Measurements from ENCODE around the gene FHAD1. TPM values are rescaled to one million over a fixed set of nuclear protein-coding genes. Genes with fewer than 3 reads are reported as not detected.

Gene FHAD1
- total and polyA plus RNA-seq, 2 donors (not counting 1 experiment from before 2014, with no cell fraction given) = not detected

- no peaks in the 10 kb centered on the region for H3K9me3 Mint-ChIP-seq (ENCODE audit: insufficient read depth)
- Histone ChIP-seq H3K27ac (ENCODE audit: low read length in 2 of 2) (peak overlapping the region; percentile 43 to 86), H3K27me3 (replicated peaks in 1 of 4; ENCODE audit: control extremely low read depth in 1 of 4, control insufficient read depth in 3 of 4, insufficient read depth in 4 of 4, low read length in 3 of 4) (no peaks in the 10 kb centered on the region), H3K9me3 (ENCODE audit: control extremely low read depth in 1 of 3, control insufficient read depth in 2 of 3, insufficient read depth in 1 of 3, low read length in 2 of 3) (peaks cover 0 to 2% (median 0%) of the 10 kb centered on the region in 3 donors), H3K36me3 (replicated peaks in 1 of 2; ENCODE audit: control extremely low read depth in 1 of 2, control insufficient read depth in 1 of 2, extremely low read depth in 1 of 2, insufficient read depth in 2 of 2, low read length in 1 of 2) (peaks cover 0 to 9% of the 10 kb centered on the region in 2 experiments), H2AFZ (ENCODE audit: insufficient read depth, low read depth, low read length, poor library complexity, severe bottlenecking) (no peak overlapping the region), H3K79me2 (ENCODE audit: control insufficient read depth, insufficient read depth, low read length) (peaks cover 68% of the 10 kb centered on the region), H4K20me1 (ENCODE audit: control insufficient read depth, insufficient read depth, low read length, poor library complexity, severe bottlenecking) (peaks cover 68% of the 10 kb centered on the region), H3K4me2 (replicated peaks; ENCODE audit: low read depth, low read length, poor library complexity, severe bottlenecking) (peak overlapping the region; percentile 97), H3K4me3 (ENCODE audit: control extremely low read depth in 1 of 5, extremely low read depth in 1 of 5, insufficient read depth in 1 of 5, low read depth in 2 of 5, low read length in 4 of 5) (peak overlapping the region; percentile 58 to 87 (median 84)), H3K9ac (ENCODE audit: low read length) (peak overlapping the region; percentile 97), H3K4me1 (ENCODE audit: control insufficient read depth in 2 of 2, insufficient read depth in 2 of 2, low read length in 2 of 2) (peaks cover 41 to 68% of the 10 kb centered on the region in 2 donors)
- peak overlapping the region; percentile 84 for H3K27ac Mint-ChIP-seq
- intact Hi-C loops (cut with micrococcal nuclease) = no loop called here
- ChIA-PET POLR2A (interaction anchor here (0.5 kb wide), 1 partner anchor 743 kb away, joined by 6 read pairs; no protein-coding TSS in a partner anchor), CTCF (interaction anchor here (0.8 to 1.5 kb wide), 4 partner anchors 12 to 88 kb away, joined by 3 to 6 read pairs (median 5); no protein-coding TSS in a partner anchor)
- peak overlapping the region; percentile 94 for H3K4me3 Mint-ChIP-seq
- DNase-seq (peak; percentile 87), ATAC-seq (ENCODE audit: low read depth) (peak; percentile 50)
- WGBS (ENCODE audit: insufficient coverage) = 4% methylated on average over 12 of the region's 12 CpGs
- peaks cover 64% of the 10 kb centered on the region for H3K4me1 Mint-ChIP-seq
- TF ChIP-seq CTCF (IDR thresholded peaks at IDR 0.05) = no peak
- TF ChIP-seq EZH2 (IDR thresholded peaks at IDR 0.05; ENCODE audit: borderline replicate concordance, insufficient read depth, low read depth, low read length, poor library complexity, severe bottlenecking) = no peak
- H3K27me3 Mint-ChIP-seq = no peaks in the 10 kb centered on the region
These were observed 164.6 kb downstream of the FHAD1 start for GRCh38 chr1:15411593-15412137.

GRCh38 chr1:15412175-15412800 lies 165.3 kb downstream of the FHAD1 start:
- Histone ChIP-seq H3K27me3 (replicated peaks in 1 of 4; ENCODE audit: control extremely low read depth in 1 of 4, control insufficient read depth in 3 of 4, insufficient read depth in 4 of 4, low read length in 3 of 4) (no peaks in the 10 kb centered on the region), H2AFZ (ENCODE audit: insufficient read depth, low read depth, low read length, poor library complexity, severe bottlenecking) (no peak overlapping the region), H3K79me2 (ENCODE audit: control insufficient read depth, insufficient read depth, low read length) (peaks cover 73% of the 10 kb centered on the region), H3K4me1 (ENCODE audit: control insufficient read depth in 2 of 2, insufficient read depth in 2 of 2, low read length in 2 of 2) (peaks cover 45 to 74% of the 10 kb centered on the region in 2 donors), H3K9me3 (ENCODE audit: control extremely low read depth in 1 of 3, control insufficient read depth in 2 of 3, insufficient read depth in 1 of 3, low read length in 2 of 3) (peaks cover 0 to 2% (median 0%) of the 10 kb centered on the region in 3 donors), H4K20me1 (ENCODE audit: control insufficient read depth, insufficient read depth, low read length, poor library complexity, severe bottlenecking) (peaks cover 73% of the 10 kb centered on the region), H3K4me3 (ENCODE audit: control extremely low read depth in 1 of 5, extremely low read depth in 1 of 5, insufficient read depth in 1 of 5, low read depth in 2 of 5, low read length in 4 of 5) (peak overlapping the region in 2 of 5 experiments; percentile 58 to 87), H3K27ac (ENCODE audit: low read length in 2 of 2) (no peak overlapping the region), H3K9ac (ENCODE audit: low read length) (no peak overlapping the region), H3K4me2 (replicated peaks; ENCODE audit: low read depth, low read length, poor library complexity, severe bottlenecking) (peak overlapping the region; percentile 97), H3K36me3 (replicated peaks in 1 of 2; ENCODE audit: control extremely low read depth in 1 of 2, control insufficient read depth in 1 of 2, extremely low read depth in 1 of 2, insufficient read depth in 2 of 2, low read length in 1 of 2) (peaks cover 0 to 9% of the 10 kb centered on the region in 2 experiments)
- ATAC-seq (ENCODE audit: low read depth) (no peak), DNase-seq (no peak)
- Mint-ChIP-seq H3K27ac (peak overlapping the region; percentile 84), H3K9me3 (ENCODE audit: insufficient read depth) (no peaks in the 10 kb centered on the region), H3K4me1 (peaks cover 70% of the 10 kb centered on the region), H3K4me3 (peak overlapping the region; percentile 94), H3K27me3 (no peaks in the 10 kb centered on the region)
- 74% methylated on average over 16 of the region's 16 CpGs for WGBS (ENCODE audit: insufficient coverage)
- no peak for TF ChIP-seq CTCF (IDR thresholded peaks at IDR 0.05)
- no peak for TF ChIP-seq EZH2 (IDR thresholded peaks at IDR 0.05; ENCODE audit: borderline replicate concordance, insufficient read depth, low read depth, low read length, poor library complexity, severe bottlenecking)
- intact Hi-C loops (cut with micrococcal nuclease) = no loop called here
- ChIA-PET POLR2A (interaction anchor here (0.5 kb wide), 1 partner anchor 743 kb away, joined by 6 read pairs; no protein-coding TSS in a partner anchor), CTCF (interaction anchor here (0.7 to 1.5 kb wide), 6 partner anchors 12 to 89 kb away, joined by 3 to 6 read pairs (median 4); no protein-coding TSS in a partner anchor)
